HEK293T (cell line): ENCODE data around the gene USE1.

ENCODE experiments used
- NFRKB ChIP-seq: fragments of 450-650 bp; IDR thresholded peaks from 2 replicates; pipeline ENCODE4 v1.6.1; 2016; ENCODE audit warnings: mild to moderate bottlenecking, moderate library complexity
- SP1 ChIP-seq: fragments of 450-650 bp; IDR thresholded peaks from 2 replicates; pipeline ENCODE4 v1.6.1; 2017
- SUZ12 ChIP-seq: fragments of 450-650 bp; IDR thresholded peaks from 2 replicates; pipeline ENCODE4 v1.6.1; 2016; ENCODE audit warnings: mild to moderate bottlenecking

DNA sequence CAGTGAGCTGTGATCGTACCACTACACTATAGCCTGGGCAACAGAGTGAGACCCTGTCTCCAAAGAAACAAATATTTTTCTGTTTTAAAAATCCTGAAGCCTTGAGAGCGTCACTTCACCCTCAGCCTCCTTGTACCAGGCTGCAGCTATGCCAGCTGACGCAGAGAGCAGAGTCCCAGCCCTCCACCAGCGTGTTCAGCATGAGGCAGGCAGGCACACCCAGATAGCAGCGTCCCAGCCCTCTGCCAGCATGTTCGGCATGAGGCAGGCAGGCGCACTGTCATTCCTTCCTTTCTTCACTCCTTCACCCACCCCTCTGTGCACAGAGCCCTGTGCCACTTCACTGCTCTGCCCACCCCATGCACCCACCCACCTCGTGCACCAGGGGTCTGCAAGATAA is 43.3 kb upstream of the USE1 start:
- TF ChIP-seq SUZ12 (no peak), SP1 (no peak), NFRKB (no peak)
